Measurements from ENCODE around the gene E2F4. TPM values are rescaled to one million over a fixed set of nuclear protein-coding genes. Genes with fewer than 3 reads are reported as not detected.

Gene E2F4
- total and polyA plus RNA-seq, 9 of the 15 experiments (the other 6 are each of a cell fraction or from before 2014, with no cell fraction given) = 9.7 to 139 (median 106) TPM

DNA sequence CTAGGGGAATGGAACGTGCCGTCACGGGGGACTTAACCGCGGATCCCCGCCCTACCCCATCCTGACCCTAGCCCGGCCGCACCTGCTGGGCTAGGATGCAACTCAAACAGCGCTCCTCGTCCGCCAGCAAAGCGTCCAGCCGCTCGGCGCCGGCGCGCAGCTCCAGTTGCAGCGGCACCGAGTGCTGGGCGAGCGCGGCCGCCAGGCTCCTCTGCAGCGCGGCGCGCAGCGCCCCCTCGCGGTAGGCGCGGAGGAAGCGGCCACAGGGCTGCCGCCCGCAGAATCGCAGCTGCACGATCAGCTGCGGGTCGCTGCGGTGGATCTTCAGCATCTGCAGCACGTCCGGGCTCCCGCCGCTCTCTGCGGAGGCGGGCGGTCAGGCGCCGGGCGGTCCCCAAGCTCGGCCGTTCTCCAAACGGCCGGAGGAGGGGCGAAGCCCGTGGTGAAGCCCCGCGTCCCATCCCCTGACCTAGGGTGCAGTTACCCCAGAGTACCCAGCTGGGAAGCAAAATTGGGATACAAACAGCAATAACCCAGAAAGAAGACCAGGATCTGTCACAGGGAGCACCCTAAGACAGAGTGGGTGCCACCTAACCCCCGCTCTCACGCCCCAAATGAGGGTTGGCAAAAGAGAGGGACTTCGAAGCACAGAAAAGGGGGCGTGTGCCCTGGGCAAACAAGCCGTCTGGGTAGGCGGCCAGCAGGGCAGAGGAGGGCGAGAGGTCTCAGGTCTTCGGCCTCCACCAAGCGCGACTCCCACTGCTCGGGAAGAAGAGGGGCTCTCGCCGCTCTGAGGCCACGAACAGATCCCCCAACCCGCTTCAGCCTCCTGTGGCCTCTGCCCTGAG lies 36.4 kb upstream of the E2F4 start (continued):
- TF ChIP-seq, protein P1, sequence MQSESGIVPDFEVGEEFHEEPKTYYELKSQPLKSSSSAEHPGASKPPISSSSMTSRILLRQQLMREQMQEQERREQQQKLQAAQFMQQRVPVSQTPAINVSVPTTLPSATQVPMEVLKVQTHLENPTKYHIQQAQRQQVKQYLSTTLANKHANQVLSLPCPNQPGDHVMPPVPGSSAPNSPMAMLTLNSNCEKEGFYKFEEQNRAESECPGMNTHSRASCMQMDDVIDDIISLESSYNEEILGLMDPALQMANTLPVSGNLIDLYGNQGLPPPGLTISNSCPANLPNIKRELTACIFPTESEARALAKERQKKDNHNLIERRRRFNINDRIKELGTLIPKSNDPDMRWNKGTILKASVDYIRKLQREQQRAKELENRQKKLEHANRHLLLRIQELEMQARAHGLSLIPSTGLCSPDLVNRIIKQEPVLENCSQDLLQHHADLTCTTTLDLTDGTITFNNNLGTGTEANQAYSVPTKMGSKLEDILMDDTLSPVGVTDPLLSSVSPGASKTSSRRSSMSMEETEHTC (IDR thresholded peaks at IDR 0.05) = no peak
- TF ChIP-seq LCOR (CRISPR knock-in tag; IDR thresholded peaks at IDR 0.05) (no peak), SUPT5H (IDR thresholded peaks at IDR 0.05) (no peak), ZBTB7A (IDR thresholded peaks at IDR 0.05; ENCODE audit: borderline replicate concordance, control insufficient read depth, low read depth, low read length) (peak; percentile 50; the same call in 1 of the 2 replicates), ZNF253 (CRISPR knock-in tag; conservative IDR thresholded peaks at IDR 0.05) (no peak), HDGF (IDR thresholded peaks at IDR 0.05) (no peak), POLR2G (IDR thresholded peaks at IDR 0.05; ENCODE audit: low read depth, low read length) (no peak), ESRRA (IDR thresholded peaks at IDR 0.05; ENCODE audit: borderline replicate concordance, low read depth) (peak; percentile 51; the same call in 1 of the 2 replicates), U2AF1 (optimal IDR thresholded peaks at IDR 0.05; ENCODE audit: low read depth, low read length) (no peak), SAFB2 (IDR thresholded peaks at IDR 0.05; ENCODE audit: borderline replicate concordance, low read depth, low read length, severe bottlenecking) (no peak), RFX7 (CRISPR knock-in tag; IDR thresholded peaks at IDR 0.05) (no peak), ZC3H4 (CRISPR knock-in tag; IDR thresholded peaks at IDR 0.05; ENCODE audit: borderline replicate concordance) (no peak), DDX20 (tag; IDR thresholded peaks at IDR 0.05; ENCODE audit: low read depth) (no peak), HIVEP1 (CRISPR knock-in tag; IDR thresholded peaks at IDR 0.05) (no peak), NONO (IDR thresholded peaks at IDR 0.05; ENCODE audit: low read depth in 2 of 2, low read length in 1 of 2) (peak in 1 of 2 experiments; percentile 86; a peak in 2 of 4 replicates), ZBTB17 (CRISPR knock-in tag; IDR thresholded peaks at IDR 0.05) (no peak), CCNT2 (IDR thresholded peaks at IDR 0.05; ENCODE audit: borderline replicate concordance, extremely low read depth, insufficient read length, low read depth, low read length) (peak; percentile 74), ZNF224 (CRISPR knock-in tag; IDR thresholded peaks at IDR 0.05) (no peak), SMARCC2 (IDR thresholded peaks at IDR 0.05; ENCODE audit: low read depth) (no peak), NFRKB (IDR thresholded peaks at IDR 0.05; ENCODE audit: low read depth) (no peak), LARP7 (IDR thresholded peaks at IDR 0.05) (no peak), ZNF324 (CRISPR knock-in tag; IDR thresholded peaks at IDR 0.05) (no peak)
- TF ChIP-seq, protein P2, sequence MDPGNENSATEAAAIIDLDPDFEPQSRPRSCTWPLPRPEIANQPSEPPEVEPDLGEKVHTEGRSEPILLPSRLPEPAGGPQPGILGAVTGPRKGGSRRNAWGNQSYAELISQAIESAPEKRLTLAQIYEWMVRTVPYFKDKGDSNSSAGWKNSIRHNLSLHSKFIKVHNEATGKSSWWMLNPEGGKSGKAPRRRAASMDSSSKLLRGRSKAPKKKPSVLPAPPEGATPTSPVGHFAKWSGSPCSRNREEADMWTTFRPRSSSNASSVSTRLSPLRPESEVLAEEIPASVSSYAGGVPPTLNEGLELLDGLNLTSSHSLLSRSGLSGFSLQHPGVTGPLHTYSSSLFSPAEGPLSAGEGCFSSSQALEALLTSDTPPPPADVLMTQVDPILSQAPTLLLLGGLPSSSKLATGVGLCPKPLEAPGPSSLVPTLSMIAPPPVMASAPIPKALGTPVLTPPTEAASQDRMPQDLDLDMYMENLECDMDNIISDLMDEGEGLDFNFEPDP (CRISPR knock-in tag; IDR thresholded peaks at IDR 0.05) = no peak
